HG02973 (cell line): ENCODE data around the gene REL.
A peak's percentile ranks its signal among the peaks of the same experiment; 100 is the strongest.
"Not testable (repeated sequence)": the region's sequence is repeated elsewhere in the genome, so short reads cannot be mapped to it uniquely, and the experiment has no call there.

Experiments
- ATAC-seq: cut with Tn5 transposase; IDR thresholded peaks from one replicate; pipeline ENCODE4 v1.9.1; 2021; ENCODE audit warnings: moderate library complexity; ENCODE audit not compliant: unreplicated experiment

Gene REL

DNA sequence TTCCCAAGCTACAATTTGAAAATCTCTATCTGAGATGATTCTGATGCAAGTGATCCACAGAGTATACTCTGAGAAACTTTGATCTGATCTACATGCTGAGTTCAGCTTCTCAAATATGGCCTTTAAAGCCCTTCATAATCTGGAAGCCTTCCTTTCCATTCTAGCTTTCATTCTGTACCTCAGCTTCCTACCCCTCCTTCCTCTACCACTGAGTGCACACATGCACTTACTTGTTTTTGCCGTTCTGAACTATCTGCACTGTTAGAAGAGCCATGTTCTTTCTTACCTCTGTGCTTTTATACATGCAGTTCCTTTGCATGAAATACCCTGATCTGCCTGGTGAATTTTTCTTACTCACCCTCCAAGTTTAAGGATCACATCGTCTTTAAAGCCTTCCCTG lies 25.0 kb downstream of the REL start:
- ATAC-seq, result no peak

DNA sequence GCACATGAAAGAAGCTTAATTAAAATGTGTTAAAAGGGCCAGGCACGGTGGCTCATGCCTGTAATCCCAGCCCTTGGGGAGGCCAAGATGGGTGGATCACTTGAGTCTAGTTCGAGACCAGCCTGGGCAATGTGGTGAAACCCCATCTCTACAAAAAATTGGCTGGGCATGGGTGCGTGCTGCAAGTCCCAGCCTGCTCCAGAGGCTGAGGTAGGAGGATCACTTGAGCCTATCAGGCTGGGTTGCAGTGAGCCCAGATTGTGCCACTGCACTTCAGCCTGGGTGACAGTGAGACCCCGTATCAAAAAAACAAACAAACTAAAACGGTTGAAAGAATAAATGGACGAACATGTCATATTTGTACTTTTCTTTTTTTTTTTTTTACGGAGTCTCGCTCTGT lies 26.0 kb downstream of the REL start:
- no peak for ATAC-seq

DNA sequence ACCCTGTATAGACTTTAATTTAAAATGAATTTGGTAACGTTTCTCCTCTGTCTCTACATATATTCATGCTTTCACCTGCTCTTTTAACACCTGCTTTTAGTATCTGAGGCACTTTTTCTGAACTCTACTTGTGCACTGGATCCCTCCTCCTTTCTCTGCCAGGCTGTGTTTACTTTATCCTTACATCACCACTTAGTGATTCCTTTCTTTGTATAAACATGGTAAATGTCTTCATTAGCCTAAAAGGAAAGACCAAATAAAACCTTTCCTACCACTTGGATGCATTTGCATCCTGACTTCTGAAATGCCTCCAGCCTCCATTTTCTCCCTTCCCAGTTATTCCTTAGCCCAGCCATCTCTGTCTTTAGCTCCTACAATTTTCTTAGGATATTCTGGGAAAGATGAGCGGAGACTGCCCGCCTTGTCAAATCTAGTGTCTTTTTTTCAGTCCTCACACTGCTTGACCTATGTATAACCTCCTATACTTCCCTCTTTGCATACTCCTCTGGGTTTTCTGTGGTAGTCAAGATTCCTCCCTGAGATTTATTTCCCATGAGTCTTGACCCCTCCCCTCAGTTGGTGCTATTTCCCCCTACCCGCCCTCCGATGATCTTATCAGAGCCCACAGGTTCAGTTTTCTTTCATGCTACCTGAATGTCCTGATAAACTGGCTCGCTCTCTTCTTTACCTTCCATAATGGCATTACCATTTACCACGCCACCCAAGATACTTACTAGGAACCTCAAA lies 44.8 kb downstream of the REL start:
- no peak for ATAC-seq

DNA sequence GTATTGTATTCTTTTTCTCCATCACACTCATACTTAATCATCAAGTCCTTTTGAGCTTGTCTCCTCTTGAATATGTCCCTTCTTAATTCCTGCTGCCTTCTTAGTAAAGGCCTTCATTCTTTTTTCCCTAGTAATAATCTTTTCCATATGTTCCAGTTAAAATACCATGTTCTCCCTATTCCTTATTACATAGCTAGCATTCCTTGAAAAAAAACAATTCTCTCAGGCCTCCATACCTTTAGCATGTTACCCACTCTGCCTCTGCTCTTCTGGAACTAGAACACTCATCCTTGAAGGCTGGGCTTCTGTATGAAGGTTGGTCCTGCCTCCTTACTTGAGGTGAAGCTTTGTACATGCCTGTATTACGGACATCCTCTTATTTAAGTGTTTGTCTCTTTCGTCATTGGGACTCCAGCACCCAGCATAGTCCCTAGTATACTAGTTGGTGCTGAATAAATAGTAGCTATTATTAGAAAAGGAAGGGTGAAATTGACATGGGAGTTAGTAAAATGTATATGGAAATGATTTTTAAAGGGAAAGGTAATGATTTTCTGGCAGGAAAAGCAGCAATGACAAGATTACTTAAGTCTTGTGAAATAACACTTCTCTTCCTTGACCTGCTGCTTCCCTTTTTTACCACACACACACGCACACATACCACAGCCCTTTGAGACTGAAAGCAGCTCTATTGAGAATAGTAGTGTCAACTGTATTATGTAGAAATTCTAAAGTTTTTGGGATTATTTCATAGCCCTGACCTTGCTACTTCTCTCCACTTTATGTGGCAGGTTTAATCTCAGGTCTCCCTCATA lies 45.6 kb downstream of the REL start:
- ATAC-seq, result no peak

DNA sequence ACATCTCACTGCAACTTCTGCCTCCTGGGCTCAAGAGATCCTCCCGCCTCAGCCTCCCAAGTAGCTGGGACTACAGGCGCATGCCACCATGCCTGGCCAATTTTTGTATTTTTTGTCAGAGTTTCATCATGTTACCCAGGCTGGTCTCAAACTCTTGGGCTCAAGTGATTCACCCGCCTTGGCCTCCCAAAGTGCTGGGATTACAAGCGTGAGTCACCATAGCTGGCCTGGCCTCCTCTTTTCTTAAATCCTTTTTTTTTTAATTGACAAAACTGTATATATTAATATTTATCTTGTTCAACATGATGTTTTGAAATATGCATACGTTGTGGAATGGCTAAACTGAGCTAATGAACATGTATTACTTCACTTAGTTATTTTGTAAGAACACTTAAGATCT lies 50.7 kb downstream of the REL start:
- ATAC-seq, result not testable (repeated sequence)

DNA sequence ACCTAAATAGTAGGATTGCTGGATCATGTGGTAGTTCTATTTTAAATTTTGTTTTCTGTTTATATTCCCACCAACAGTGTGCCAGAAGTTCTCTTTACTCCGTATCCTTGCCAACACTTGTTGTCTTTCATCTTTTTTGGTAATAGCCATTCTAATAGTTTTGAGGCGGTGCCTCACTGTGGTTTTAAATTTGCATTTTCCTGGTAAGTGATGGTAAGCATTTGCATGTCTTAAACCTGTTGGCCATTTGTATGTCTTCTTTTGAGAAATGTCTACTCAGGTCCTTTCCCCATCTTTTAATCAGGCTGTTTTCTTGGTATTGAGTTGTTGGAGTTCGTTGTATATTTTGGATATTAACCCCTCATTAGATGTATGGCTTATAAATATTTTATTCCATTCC lies 51.6 kb downstream of the REL start:
- no peak for ATAC-seq

DNA sequence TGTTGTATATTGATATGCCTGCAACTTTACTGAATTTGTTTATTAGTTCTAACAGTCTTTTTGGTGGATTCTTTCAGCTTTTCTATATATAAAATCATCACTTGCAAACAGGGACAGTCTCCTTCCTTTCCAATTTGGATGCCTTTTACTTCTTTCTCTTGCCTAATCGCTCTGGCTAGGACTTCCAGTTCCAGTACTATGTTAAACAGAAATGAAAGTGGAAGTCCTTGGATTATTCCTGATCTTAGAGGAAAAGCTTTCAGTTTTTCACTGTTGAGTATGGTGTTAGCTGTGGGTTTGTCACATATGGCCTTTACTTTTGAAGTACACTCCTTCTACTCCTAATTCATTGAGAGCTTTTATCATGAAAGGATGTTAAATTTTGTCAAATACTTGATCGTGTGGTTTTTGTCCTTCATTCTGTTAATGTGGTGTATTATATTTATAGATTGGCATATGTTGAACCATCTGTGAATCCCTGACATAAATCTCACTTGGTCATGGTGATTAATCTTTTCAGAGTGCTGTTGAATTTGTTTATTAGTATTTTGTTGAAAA lies 52.9 kb downstream of the REL start:
- no peak for ATAC-seq

DNA sequence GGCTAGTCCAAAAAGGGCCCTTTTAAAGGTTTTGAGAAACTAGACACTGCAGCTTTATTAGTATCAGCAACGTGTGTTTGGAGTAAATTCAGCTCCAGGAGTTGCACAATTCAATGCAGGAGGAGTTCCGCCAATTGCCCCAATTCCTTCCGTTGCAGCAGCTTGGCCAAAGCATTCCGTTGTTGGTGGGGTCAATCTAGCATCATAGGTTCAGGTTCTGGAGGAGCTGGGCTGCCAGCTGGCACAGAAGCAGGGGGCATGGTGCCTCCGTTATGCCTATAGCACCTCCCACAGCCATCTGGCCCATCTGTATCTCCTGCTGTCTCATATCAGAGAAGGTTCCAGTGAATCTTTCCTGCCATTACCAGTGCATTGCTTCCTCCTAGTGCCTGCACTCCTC lies 55.4 kb downstream of the REL start:
- ATAC-seq, result no peak

DNA sequence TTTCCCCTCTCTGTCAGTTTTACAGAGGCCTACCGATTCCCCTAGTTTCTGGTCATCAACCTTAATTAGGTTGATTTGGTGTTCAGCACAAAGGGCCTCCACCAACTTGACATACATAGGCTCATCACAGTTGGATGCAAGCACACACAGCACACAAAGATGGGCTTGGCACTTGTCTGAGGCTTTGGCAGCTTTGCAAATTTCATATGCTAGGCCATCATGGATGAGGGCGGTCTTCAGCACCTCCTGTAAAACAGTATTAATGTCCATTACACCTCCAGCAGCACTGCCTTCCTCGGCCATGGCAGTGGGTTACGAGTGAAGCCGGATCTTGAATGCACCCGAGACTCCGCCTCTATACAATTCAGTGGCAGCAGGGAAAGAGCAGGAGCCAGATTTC lies 56.9 kb downstream of the REL start:
- ATAC-seq, result no peak

DNA sequence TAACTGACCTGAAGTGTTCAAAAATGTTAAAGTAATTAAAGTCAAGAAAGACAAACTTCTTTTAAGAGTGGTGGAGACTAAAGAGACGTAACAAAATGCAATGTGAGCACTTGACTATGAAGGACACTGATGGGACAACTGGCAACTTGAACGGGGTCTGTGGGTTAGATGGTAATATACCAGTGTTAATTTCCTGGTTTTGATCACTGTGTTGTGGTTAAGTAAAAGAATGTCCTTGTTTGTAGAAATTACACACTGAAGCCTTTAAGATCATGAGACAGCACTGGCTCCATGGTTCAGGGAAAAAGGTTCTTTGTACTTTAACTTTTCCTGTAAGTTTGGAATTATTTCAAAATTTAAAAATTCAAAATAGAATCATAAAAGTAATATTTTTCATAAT lies 58.2 kb downstream of the REL start:
- ATAC-seq, result no peak

DNA sequence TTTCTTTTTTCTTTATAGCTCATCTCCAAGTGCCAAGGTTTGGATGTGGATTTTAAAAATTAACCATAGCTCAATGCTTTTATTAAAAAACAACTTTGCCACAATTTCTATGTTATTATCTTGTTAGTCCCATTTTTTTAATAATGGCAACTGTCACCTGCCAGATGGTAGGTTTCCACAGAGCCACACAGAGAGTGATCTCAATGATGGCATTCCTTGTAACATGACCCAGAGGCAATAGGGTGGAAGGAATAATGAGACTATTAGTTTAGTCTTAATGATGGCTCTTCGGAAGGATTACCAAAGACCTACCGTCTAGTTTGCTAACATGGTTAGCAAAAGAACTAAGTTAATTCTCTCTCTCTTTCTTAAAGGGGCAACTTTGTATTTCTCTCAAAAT lies 64.0 kb downstream of the REL start:
- no peak for ATAC-seq

DNA sequence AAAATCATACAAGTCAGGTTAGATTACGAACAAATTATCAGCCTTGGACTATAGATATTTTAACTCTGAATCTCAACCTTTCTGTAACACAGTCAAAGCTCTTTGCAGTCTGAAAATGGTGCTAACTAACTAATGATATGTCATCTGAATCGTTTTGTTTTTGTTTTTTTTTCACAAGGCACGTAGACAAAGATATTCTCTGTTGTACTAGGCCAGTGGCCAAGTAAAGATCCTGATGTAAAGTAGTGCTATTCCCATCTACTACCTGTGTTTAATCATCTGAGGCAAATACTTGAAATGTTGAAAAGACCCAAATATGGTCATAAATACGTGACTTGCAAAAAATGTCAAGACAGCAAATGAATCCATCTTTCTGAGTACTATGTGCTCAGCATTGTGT lies 65.7 kb downstream of the REL start:
- no peak for ATAC-seq

DNA sequence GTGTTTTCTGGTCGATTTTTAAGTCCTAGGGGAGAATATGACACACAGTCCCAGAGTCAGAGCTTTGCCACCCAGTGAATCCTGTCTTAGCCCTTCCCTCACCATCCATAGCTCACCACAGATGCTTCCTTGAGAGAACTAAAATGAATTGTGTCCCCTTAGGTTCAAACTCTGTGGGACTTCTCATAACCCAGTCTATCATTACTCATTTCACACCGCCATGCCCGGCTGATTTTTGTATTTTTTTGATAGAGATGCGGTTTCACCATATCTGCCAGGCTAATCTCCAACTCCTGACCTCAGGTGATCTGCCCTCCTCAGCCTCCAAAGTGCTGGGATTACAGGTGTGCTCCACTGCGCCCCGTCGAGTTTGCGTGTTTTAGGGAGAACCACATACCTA lies 66.8 kb downstream of the REL start:
- no peak for ATAC-seq

DNA sequence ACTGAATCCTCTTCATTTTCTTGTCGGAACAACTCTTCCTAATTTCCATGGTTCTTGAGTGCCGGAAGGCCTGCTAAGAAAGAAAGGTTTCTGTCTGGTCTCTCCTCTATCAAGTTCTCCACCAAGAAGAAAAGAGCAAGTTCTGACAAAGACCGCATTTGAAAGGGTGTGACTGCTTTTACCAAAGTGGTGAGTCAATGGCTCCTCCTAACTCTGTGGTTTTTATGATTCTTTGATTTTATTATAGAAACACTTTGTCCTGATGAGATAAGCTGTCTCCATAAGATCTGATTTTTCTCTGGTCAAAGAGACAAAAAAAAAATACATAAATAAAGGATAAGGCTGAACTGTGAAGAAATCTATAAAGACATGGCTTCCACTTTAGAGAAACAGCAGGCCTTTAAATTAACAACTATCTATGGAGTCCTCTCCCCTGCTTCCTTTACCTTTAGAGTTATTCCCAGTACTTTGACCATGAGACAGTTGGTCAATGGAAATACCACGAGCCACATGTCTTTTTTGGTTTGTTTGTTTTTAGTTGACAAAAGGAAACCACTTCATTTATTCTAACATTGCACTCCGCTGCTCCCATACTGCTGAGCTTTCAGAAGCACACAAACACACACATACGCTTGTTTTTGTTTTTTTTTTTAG lies 67.7 kb downstream of the REL start:
- no peak for ATAC-seq

DNA sequence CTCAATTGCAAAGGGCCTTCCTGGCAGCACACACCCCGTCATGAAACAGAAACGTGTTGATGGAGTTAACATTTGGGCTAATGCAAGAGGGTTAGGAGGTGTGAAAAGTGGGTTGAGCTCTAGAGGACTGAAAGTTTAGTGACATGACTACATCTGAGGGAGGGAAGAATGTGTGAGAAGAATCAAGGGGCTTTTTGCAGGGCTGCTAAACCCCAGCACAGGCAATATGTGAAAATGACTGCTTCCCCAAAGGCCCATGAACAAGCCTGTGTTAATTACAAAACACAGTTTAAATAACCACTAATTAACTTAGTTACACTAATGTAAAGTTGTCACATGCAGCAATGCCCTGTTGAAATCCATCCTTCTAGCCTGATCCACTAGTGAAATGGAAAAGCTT lies 72.8 kb downstream of the REL start:
- ATAC-seq, result peak; percentile 63

DNA sequence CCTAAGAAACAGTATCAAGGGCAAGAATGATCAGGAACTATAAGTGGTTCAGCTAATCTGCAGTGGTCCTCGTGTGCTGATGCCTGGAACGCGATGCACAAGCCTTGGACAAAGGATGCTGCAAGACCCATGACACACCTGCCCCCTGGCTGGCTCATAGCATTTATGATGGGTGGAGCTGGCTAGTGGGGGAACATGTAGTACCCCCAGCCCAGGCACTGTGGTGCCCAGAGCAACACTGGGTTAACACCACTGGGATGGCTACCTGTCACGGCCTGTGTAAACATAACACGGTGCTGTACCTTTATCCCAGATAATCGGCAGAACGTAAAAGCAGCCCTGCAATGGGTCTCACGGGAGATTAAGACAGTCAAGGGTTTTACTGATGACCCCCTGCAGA lies 75.8 kb downstream of the REL start:
- ATAC-seq, result no peak

DNA sequence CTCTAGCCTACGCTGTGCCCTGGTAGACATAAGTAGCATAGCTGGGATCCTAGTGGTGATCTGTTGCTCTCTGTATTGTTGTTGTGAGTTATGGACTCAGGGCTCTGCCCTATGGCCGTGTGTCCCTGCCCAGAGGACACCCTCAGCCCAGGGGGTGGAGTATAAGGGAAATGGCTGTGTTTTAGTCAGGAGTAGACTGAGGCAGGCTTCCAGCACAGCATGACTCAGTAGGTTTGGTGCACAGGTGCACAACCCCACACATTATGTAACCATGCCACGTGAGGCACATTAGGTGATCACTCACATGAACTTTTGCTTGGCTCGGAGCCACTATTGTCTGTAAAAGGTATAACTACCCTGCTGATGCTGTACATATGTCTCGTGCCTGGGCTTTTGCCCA lies 76.3 kb downstream of the REL start:
- ATAC-seq, result no peak

DNA sequence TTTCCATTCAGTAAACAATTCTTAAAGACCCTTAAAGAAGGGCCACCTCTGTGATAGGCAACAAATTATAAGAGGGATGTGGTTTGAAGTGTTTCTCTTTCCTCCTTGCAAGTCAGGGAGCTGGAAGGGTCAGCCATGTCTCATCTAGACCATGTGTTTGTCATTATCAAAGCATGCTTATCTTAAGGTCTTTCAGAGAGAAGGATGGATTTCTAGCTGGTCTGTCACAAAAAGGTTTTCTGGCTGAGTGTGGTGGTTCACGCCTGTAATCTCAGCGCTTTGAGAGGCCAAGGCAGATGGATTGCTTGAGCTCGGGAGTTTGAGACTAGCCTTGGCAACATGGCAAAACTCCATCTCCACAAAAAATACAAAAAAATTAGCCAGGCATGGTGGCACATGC lies 77.0 kb downstream of the REL start:
- no peak for ATAC-seq

DNA sequence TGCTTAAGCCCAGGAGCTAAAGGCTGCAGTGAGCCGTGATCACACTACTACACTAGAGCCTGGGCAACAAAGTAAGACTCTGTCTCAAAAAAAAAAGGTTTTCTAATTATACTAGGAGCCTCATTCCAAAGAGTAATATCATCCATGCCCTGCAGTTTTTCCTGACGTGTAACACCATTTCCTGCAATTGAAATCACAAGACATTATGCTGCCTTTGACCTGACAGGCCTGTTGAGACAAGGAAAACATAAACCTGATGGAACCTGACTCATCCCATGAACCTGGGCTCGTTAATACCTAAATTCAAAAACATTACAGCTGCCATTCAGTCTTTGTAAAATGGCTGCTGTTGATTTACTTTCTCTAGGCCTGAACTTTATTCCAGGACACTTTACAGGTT lies 77.4 kb downstream of the REL start:
- ATAC-seq, result no peak

DNA sequence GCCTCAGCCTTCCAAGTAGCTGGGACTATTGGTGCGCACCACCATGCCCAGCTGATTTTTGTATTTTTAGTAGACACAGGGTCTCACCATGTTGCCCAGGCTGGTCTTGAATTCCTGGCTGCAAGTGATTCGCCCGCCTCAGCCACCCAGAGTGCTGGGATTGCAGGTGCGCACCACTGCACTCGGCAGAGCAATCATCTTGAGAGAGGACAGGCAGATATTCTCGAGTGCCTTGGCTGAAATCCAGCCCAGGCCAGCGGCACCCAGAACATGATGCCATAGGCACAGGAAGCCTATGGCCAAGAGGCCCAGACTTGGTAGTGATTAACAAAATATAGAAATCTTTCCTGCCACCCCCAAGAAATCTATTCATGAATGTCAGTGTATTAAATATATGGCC lies 78.1 kb downstream of the REL start:
- ATAC-seq, result no peak

DNA sequence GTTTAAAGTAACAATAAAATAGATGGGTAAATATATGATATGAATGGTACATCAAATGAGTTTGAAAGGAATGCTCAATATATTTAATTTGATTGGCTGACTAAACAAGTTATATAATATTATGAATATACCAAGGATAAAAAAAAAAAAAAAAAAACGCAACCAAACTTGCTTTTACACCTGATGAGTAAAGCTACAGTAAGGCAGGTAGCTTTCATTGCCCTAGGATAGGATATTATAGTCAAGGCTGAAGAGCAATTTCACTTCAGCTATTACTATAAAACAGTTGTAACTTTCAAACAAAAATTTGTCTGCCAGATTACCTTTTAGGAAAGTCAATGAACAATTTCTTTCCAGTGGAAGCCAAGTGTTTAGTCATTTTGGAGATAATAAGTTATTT lies 79.3 kb downstream of the REL start:
- ATAC-seq, result no peak

DNA sequence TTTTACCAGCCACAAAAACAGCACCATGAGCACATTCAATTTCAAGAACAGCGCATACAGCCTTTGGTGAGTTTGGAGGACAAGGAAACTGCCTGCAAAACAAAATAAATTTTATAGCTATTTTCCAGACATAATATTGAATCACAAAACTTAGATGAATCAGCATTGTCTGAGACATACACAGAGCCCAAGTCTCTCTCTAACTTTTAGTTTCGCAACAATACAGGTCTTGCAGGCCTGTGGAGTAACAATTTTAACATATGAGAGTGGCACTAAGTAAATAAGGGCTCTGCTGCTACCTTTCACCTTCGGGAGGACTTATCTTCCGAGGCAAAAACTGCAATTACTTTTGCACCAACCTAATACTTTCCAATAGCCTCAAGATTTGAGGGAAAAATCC lies 80.1 kb downstream of the REL start:
- no peak for ATAC-seq
